IMR-90 (cell line): ENCODE data around the gene HYI. TPM values are rescaled to one million over a fixed set of nuclear protein-coding genes. Genes with fewer than 3 reads are reported as not detected.

Experiments used
- ATAC-seq: fragments of 200-7000 bp; cut with Tn5 transposase; 2 replicates; pipeline ENCODE4 v1.9.1; 2020; ENCODE audit warnings: low read depth, mild to moderate bottlenecking, moderate library complexity
- BruUV-seq: library from RNA; stranded (reverse); fragments of 400-500 nt; replicated peaks from 2 replicates; lab custom pipeline; 2021; lab: Mats Ljungman, UMichigan
- CTCF ChIA-PET: fragments of 300-600 bp; formaldehyde crosslinking; extraction: SDS; loops from one replicate; lab custom pipeline; 2021; ENCODE audit warnings: antibody characterized with exemption; lab: Yijun Ruan, JAX
- POLR2A ChIA-PET: fragments of 300-600 bp; sonication (Branson Sonifier 250); formaldehyde crosslinking; loops from one replicate; lab custom pipeline; 2022; ENCODE audit warnings: antibody characterized with exemption; ENCODE audit not compliant: unreplicated experiment; lab: Charles Lee
- DNase-seq: peaks from one replicate; pipeline ENCODE4 v3.0.0; 2013
- H2AFZ ChIP-seq: replicated peaks from 2 replicates; pipeline ENCODE3; 2013; ENCODE audit warnings: low read length, mild to moderate bottlenecking; ENCODE audit not compliant: poor library complexity
- H2AK5ac ChIP-seq: 2 replicates; pipeline ENCODE4 v1.6.1; 2013; ENCODE audit warnings: low read depth, low read length, inconsistent platforms
- H2AK9ac ChIP-seq: replicated peaks from 2 replicates; pipeline ENCODE3; 2013; ENCODE audit warnings: mild to moderate bottlenecking, low read depth, low read length, moderate library complexity; ENCODE audit not compliant: poor library complexity
- H2BK120ac ChIP-seq: 2 replicates; pipeline ENCODE4 v1.6.1; 2013; ENCODE audit warnings: low read depth, low read length, inconsistent platforms
- H2BK15ac ChIP-seq: 3 replicates; pipeline ENCODE4 v1.6.1; 2013; ENCODE audit warnings: low read depth, low read length, inconsistent platforms
- H2BK20ac ChIP-seq: 2 replicates; pipeline ENCODE4 v1.6.1; 2013; ENCODE audit warnings: low read depth, mild to moderate bottlenecking, inconsistent platforms, low read length, moderate library complexity
- H2BK5ac ChIP-seq: 2 replicates; pipeline ENCODE4 v1.6.1; 2013; ENCODE audit warnings: mild to moderate bottlenecking, low read depth, low read length, inconsistent platforms; ENCODE audit not compliant: poor library complexity, severe bottlenecking
- H3K14ac ChIP-seq: replicated peaks from 2 replicates; pipeline ENCODE4 v1.6.1; 2013; ENCODE audit warnings: low read depth, low read length, inconsistent platforms
- H3K18ac ChIP-seq: 2 replicates; pipeline ENCODE4 v1.6.1; 2013; ENCODE audit warnings: low read depth, low read length, control low read depth
- H3K23ac ChIP-seq: 2 replicates; pipeline ENCODE4 v1.6.1; 2013; ENCODE audit warnings: low read depth, low read length, inconsistent platforms
- H3K27ac ChIP-seq: 2 replicates; pipeline ENCODE4 v1.5.1; 2013; ENCODE audit warnings: mild to moderate bottlenecking, control low read depth, low read length; ENCODE audit not compliant: insufficient read depth
- H3K27me3 ChIP-seq: 2 replicates; pipeline ENCODE4 v1.6.1; 2013; ENCODE audit warnings: low read length; ENCODE audit not compliant: control insufficient read depth, insufficient read depth
- H3K36me3 ChIP-seq: 2 replicates; pipeline ENCODE4 v1.6.1; 2013; ENCODE audit warnings: low read length, mixed read lengths; ENCODE audit not compliant: control insufficient read depth, insufficient read depth
- H3K4ac ChIP-seq: 2 replicates; pipeline ENCODE4 v1.6.1; 2013; ENCODE audit warnings: low read depth, low read length, inconsistent platforms
- H3K4me1 ChIP-seq: 2 replicates; pipeline ENCODE4 v1.6.1; 2013; ENCODE audit warnings: low read length, mixed read lengths; ENCODE audit not compliant: control insufficient read depth, insufficient read depth
- H3K4me2 ChIP-seq: 2 replicates; pipeline ENCODE4 v1.6.1; 2013; ENCODE audit warnings: low read depth, mild to moderate bottlenecking, control low read depth, low read length, moderate library complexity
- H3K4me3 ChIP-seq: 2 replicates; pipeline ENCODE4 v1.5.1; 2013; ENCODE audit warnings: low read depth, mild to moderate bottlenecking, control low read depth, low read length, moderate library complexity; ENCODE audit not compliant: insufficient read depth
- H3K56ac ChIP-seq: 2 replicates; pipeline ENCODE4 v1.6.1; 2013; ENCODE audit warnings: low read length, inconsistent platforms; ENCODE audit not compliant: insufficient read depth; ENCODE audit errors: extremely low read depth
- H3K79me1 ChIP-seq, 2 experiments: 2 replicates each; pipeline ENCODE4 v1.6.1; 2013; ENCODE audit warnings: low read length in 2 of 2, inconsistent platforms in 1 of 2, low read depth in 1 of 2
- H3K9ac ChIP-seq: 2 replicates; pipeline ENCODE4 v1.6.1; 2013; ENCODE audit warnings: low read depth, low read length, control low read depth
- H3K9me1 ChIP-seq: 2 replicates; pipeline ENCODE4 v1.6.1; 2013; ENCODE audit warnings: low read length, inconsistent platforms; ENCODE audit not compliant: insufficient read depth
- H3K9me3 ChIP-seq: 2 replicates; pipeline ENCODE4 v1.6.1; 2013; ENCODE audit warnings: low read length; ENCODE audit not compliant: control insufficient read depth, insufficient read depth
- H4K20me1 ChIP-seq: 2 replicates; pipeline ENCODE4 v1.6.1; 2013; ENCODE audit warnings: low read length, inconsistent platforms; ENCODE audit not compliant: insufficient read depth
- H4K5ac ChIP-seq: 2 replicates; pipeline ENCODE4 v1.6.1; 2013; ENCODE audit warnings: mild to moderate bottlenecking, low read depth, low read length, control low read depth
- H4K8ac ChIP-seq, 2 experiments: 2 replicates each; pipeline ENCODE4 v1.6.1; 2013; ENCODE audit warnings: low read depth in 2 of 2, low read length in 2 of 2, control low read depth in 1 of 2, inconsistent platforms in 1 of 2
- H4K91ac ChIP-seq: 2 replicates; pipeline ENCODE4 v1.6.1; 2013; ENCODE audit warnings: low read depth, low read length, inconsistent platforms; ENCODE audit not compliant: insufficient read depth
- CHD1 ChIP-seq: IDR thresholded peaks from 2 replicates; pipeline ENCODE4 v1.6.1; 2012; ENCODE audit warnings: low read depth, low read length, improper control_type of control experiment
- MAFK ChIP-seq: IDR thresholded peaks from 2 replicates; pipeline ENCODE4 v1.6.1; 2012; ENCODE audit warnings: low read depth, low read length, improper control_type of control experiment
- MXI1 ChIP-seq: IDR thresholded peaks from 2 replicates; pipeline ENCODE4 v1.6.1; 2012; ENCODE audit warnings: low read depth, mild to moderate bottlenecking, low read length, moderate library complexity, borderline replicate concordance
- POLR2A ChIP-seq: IDR thresholded peaks from 2 replicates; pipeline ENCODE4 v1.6.1; 2012; ENCODE audit warnings: mild to moderate bottlenecking, low read depth, low read length
- RCOR1 ChIP-seq: IDR thresholded peaks from 2 replicates; pipeline ENCODE4 v1.6.1; 2012; ENCODE audit warnings: mild to moderate bottlenecking, low read length, improper control_type of control experiment; ENCODE audit not compliant: insufficient replicate concordance
- WGBS, 2 experiments: methylation state at CpG; one replicate each; pipeline versions ENCODE4 v1.1.5 to v1.1.7; 2013; ENCODE audit warnings: missing lambda C conversion rate in 2 of 2; ENCODE audit not compliant: insufficient read length in 1 of 2; ENCODE audit errors: extremely low coverage in 2 of 2; 5-methylcytosine and 5-hydroxymethylcytosine counted together
- dilution Hi-C: fragments of 300-500 bp; cut with HindIII; formaldehyde crosslinking; loops from one replicate; pipeline ENCODE4 v1.14.3; 2018; ENCODE audit warnings: low sequenced_read_pairs; ENCODE audit not compliant: unreplicated experiment
- in situ Hi-C: fragments of 300-500 bp; cut with MboI; formaldehyde crosslinking; loops from 3 replicates; pipeline ENCODE4 v1.14.3; 2019; ENCODE audit warnings: low sequenced_read_pairs, inconsistent platforms, mixed read lengths
- intact Hi-C: fragments of 100-400 bp; cut with micrococcal nuclease; formaldehyde crosslinking; loops from 2 replicates; pipeline ENCODE4 v1.10.0; 2022
- polyA plus RNA-seq, 3 experiments: library from polyadenylated mRNA; depleted of rRNA; stranded (reverse); fragments of >200 nt; gene quantifications; 2 replicates each; pipeline ENCODE4 v1.2.3, GENCODE V29; 2012; ENCODE audit warnings: low replicate concordance in 1 of 3
- total RNA-seq: library from RNA; depleted of rRNA; stranded (reverse); fragments of >200 nt; gene quantifications from 2 replicates; pipeline ENCODE4 v1.2.3, GENCODE V29; 2012
- TF ChIP-seq, protein P1 (sequence below): fragments of 150-350 bp; IDR thresholded peaks from 2 replicates; pipeline ENCODE4 v1.6.1; 2017; ENCODE audit warnings: mild to moderate bottlenecking, antibody characterized with exemption, low read length, low read depth
- TF ChIP-seq, protein P2 (sequence below): conservative IDR thresholded peaks from 2 replicates; pipeline ENCODE4 v1.5.1; 2012; ENCODE audit warnings: mild to moderate bottlenecking, low read depth, low read length, improper control_type of control experiment
- TF ChIP-seq, protein P3 (sequence below): fragments of 150-350 bp; IDR thresholded peaks from 2 replicates; pipeline ENCODE4 v1.6.1; 2016; ENCODE audit warnings: low read depth, mild to moderate bottlenecking, low read length, moderate library complexity, borderline replicate concordance

HYI gene
- total and polyA plus RNA-seq, 2 of the 4 experiments (the other 2 are of a cell fraction) = 21.5 to 53.7 TPM

DNA sequence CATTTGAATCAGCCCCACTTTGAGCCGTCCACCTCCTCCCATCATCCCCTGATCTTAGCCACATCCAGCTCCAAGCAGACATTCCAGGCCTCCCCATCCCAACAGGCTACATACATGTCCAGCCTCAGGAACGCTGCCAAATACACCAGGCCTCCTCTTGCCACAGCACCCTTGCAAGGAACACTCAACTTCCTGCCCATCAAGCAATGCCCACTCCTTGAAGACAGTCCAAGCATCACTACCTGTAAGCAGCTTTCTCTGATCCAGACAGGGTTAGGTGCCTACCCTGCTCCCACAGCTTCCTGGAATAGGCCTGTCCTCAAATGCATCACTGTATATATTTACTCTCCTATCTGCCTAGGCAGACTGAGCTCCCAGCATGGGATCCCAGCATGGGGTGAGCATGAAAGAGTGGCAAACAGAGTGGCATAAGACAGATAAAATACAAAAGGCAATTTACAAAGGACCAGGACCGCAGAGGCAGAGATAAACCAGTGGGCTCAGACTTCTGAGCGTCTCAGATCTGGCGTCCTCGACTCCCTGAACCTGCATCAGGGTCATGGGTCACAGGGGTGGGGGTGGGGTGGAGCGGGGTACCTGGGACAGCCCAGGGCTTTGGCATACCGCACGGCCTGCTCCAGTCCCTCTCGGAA, 816 bp downstream of the HYI start:
- Histone ChIP-seq H2BK20ac (peak overlapping the region; percentile 43; the same call in 1 of the 2 replicates), H3K27me3 (no peaks in the 10 kb centered on the region), H3K27ac (peak overlapping the region; percentile 86), H4K5ac (peak overlapping the region; percentile 32), H3K4me1 (peaks cover 7% of the 10 kb centered on the region), H3K14ac (peak overlapping the region; percentile 39), H2AK5ac (peak overlapping the region; percentile 81), H2AFZ (peak overlapping the region; percentile 88), H4K20me1 (peaks cover 8% of the 10 kb centered on the region; the same call in 1 of the 2 replicates), H4K91ac (peak overlapping the region; percentile 81), H2BK5ac (peak overlapping the region; percentile 88), H3K18ac (no peak overlapping the region), H3K4me3 (peak overlapping the region; percentile 57), H3K36me3 (peaks cover 44% of the 10 kb centered on the region), H3K9me1 (peaks cover 14% of the 10 kb centered on the region), H3K23ac (peak overlapping the region; percentile 86), H3K9me3 (no peaks in the 10 kb centered on the region), H2BK15ac (peak overlapping the region; percentile 7; the same call in 1 of the 3 replicates), H2AK9ac (peak overlapping the region; percentile 96), H4K8ac (peak overlapping the region; percentile 38 to 51), H3K4ac (peak overlapping the region; percentile 88), H2BK120ac (peak overlapping the region; percentile 62), H3K4me2 (peak overlapping the region; percentile 61), H3K9ac (peak overlapping the region; percentile 76), H3K79me1 (peaks cover 10 to 53% of the 10 kb centered on the region in 2 experiments; a peak in 2 of 4 replicates), H3K56ac (peak overlapping the region; percentile 53; the same call in 1 of the 2 replicates)
- ChIA-PET POLR2A (interaction anchor here (1.0 kb wide), 1 partner anchor 17 kb away, joined by 3 read pairs; no protein-coding TSS in a partner anchor), CTCF (no interaction called here)
- no TSS peak for BruUV-seq
- DNase-seq (peak; percentile 68), ATAC-seq (peak; percentile 12)
- dilution Hi-C loops = no loop called here
- intact Hi-C loops = loop anchor here (5.0 kb wide), 1 partner anchor 74 kb away; no protein-coding TSS in a partner anchor
- TF ChIP-seq MAFK (no peak), POLR2A (no peak), RCOR1 (no peak), CHD1 (no peak), MXI1 (no peak)
- TF ChIP-seq, protein P1, sequence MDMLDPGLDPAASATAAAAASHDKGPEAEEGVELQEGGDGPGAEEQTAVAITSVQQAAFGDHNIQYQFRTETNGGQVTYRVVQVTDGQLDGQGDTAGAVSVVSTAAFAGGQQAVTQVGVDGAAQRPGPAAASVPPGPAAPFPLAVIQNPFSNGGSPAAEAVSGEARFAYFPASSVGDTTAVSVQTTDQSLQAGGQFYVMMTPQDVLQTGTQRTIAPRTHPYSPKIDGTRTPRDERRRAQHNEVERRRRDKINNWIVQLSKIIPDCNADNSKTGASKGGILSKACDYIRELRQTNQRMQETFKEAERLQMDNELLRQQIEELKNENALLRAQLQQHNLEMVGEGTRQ = no peak
- TF ChIP-seq, protein P2, sequence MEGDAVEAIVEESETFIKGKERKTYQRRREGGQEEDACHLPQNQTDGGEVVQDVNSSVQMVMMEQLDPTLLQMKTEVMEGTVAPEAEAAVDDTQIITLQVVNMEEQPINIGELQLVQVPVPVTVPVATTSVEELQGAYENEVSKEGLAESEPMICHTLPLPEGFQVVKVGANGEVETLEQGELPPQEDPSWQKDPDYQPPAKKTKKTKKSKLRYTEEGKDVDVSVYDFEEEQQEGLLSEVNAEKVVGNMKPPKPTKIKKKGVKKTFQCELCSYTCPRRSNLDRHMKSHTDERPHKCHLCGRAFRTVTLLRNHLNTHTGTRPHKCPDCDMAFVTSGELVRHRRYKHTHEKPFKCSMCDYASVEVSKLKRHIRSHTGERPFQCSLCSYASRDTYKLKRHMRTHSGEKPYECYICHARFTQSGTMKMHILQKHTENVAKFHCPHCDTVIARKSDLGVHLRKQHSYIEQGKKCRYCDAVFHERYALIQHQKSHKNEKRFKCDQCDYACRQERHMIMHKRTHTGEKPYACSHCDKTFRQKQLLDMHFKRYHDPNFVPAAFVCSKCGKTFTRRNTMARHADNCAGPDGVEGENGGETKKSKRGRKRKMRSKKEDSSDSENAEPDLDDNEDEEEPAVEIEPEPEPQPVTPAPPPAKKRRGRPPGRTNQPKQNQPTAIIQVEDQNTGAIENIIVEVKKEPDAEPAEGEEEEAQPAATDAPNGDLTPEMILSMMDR = no peak
- TF ChIP-seq, protein P3, sequence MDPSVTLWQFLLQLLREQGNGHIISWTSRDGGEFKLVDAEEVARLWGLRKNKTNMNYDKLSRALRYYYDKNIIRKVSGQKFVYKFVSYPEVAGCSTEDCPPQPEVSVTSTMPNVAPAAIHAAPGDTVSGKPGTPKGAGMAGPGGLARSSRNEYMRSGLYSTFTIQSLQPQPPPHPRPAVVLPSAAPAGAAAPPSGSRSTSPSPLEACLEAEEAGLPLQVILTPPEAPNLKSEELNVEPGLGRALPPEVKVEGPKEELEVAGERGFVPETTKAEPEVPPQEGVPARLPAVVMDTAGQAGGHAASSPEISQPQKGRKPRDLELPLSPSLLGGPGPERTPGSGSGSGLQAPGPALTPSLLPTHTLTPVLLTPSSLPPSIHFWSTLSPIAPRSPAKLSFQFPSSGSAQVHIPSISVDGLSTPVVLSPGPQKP = no peak
- in situ Hi-C loops = no loop called here
- WGBS, 2 experiments = 33% methylated on average over 1 of the region's 10 CpGs; no CpG with 5 or more reads in 1 of the 2 experiments
